ENCODE data around the gene TRIM9. TPM values are rescaled to one million over a fixed set of nuclear protein-coding genes. Genes with fewer than 3 reads are reported as not detected.

The TRIM9 gene
- total and polyA plus RNA-seq, 2 experiments from 2014 or later, result 2.3 to 4.1 TPM

DNA sequence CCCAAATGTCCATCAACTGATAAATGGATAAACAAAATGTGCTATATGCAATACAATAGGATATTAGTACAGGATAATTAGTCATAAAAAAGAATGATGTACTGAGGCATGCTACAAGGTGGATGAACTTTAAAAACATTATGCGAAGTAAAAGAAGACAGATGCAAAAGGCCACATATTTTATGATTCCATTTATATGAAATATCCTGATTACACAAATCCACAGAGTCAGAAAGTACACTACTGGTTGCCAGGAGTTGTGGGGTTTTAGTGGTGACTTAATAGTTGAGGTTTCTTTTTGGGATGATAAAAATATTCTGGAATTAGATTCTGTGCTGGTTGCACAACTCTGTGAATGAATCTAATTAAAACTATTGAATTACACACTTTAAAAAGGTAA lies 12.6 kb downstream of the TRIM9 start:
- Histone ChIP-seq H3K27me3 (no peaks in the 10 kb centered on the region), H3K27ac (no peak overlapping the region), H3K4me1 (ENCODE audit: low read depth) (no peaks in the 10 kb centered on the region), H3K4me3 (no peak overlapping the region), H3K36me3 (no peaks in the 10 kb centered on the region), H3K9me3 (ENCODE audit: low read depth) (no peaks in the 10 kb centered on the region)
- TF ChIP-seq, protein P1, sequence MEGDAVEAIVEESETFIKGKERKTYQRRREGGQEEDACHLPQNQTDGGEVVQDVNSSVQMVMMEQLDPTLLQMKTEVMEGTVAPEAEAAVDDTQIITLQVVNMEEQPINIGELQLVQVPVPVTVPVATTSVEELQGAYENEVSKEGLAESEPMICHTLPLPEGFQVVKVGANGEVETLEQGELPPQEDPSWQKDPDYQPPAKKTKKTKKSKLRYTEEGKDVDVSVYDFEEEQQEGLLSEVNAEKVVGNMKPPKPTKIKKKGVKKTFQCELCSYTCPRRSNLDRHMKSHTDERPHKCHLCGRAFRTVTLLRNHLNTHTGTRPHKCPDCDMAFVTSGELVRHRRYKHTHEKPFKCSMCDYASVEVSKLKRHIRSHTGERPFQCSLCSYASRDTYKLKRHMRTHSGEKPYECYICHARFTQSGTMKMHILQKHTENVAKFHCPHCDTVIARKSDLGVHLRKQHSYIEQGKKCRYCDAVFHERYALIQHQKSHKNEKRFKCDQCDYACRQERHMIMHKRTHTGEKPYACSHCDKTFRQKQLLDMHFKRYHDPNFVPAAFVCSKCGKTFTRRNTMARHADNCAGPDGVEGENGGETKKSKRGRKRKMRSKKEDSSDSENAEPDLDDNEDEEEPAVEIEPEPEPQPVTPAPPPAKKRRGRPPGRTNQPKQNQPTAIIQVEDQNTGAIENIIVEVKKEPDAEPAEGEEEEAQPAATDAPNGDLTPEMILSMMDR (IDR thresholded peaks at IDR 0.05; ENCODE audit: low read depth, low read length), result no peak
- DNase-seq (ENCODE audit: low read depth in 1 of 2, low spot score in 1 of 2), result peak in 1 of 2 donors; percentile 72

DNA sequence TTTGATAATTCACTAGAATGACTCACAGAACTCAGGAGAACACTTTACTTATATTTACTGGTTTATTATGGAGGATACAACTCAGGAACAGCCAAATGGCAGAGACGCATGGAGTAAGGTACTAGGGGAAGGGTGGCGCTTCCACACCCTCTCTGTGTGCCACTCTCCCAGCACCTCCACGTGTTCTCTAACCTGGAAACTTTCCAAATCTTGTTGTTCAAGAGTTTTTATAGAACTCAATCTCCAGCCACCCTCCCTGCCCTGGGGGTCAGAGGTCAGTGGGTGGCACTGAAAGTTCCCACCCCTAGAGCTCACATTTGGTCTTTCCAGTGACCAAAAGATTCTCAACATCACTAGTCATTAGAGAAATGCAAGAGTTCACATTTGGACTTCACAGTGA lies 13.2 kb downstream of the TRIM9 start:
- Histone ChIP-seq H3K4me1 (ENCODE audit: low read depth) (no peaks in the 10 kb centered on the region), H3K4me3 (no peak overlapping the region), H3K27ac (no peak overlapping the region), H3K27me3 (no peaks in the 10 kb centered on the region), H3K9me3 (ENCODE audit: low read depth) (no peaks in the 10 kb centered on the region), H3K36me3 (no peaks in the 10 kb centered on the region)
- TF ChIP-seq, protein P1 (IDR thresholded peaks at IDR 0.05; ENCODE audit: low read depth, low read length), result no peak
- no peak for DNase-seq (ENCODE audit: low read depth in 1 of 2, low spot score in 1 of 2)

DNA sequence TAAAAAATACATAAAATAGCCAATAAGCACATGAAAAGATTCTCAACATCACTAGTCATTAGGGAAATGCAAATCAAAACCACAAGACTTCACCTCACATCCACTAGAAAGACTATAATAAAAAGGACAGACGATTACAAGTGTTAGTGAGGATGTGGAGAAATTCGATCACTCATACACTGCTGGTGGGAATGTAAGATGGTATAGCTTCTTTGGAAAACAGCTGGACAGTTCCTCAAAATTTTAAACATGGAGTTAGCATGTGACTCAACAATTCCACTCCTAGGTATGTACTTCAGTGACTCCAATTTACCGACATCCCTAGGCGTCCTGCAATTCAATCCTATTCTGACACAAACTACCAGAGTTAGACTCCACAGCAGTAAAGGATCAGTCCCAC lies 13.7 kb downstream of the TRIM9 start:
- no peaks in the 10 kb centered on the region for H3K36me3 ChIP-seq
- H3K4me3 ChIP-seq, result no peak overlapping the region
- no peak for DNase-seq (ENCODE audit: low read depth in 1 of 2, low spot score in 1 of 2)
- no peaks in the 10 kb centered on the region for H3K9me3 ChIP-seq (ENCODE audit: low read depth)
- no peaks in the 10 kb centered on the region for H3K4me1 ChIP-seq (ENCODE audit: low read depth)
- H3K27me3 ChIP-seq, result no peaks in the 10 kb centered on the region
- TF ChIP-seq, protein P1 (IDR thresholded peaks at IDR 0.05; ENCODE audit: low read depth, low read length), result no peak
- no peak overlapping the region for H3K27ac ChIP-seq

DNA sequence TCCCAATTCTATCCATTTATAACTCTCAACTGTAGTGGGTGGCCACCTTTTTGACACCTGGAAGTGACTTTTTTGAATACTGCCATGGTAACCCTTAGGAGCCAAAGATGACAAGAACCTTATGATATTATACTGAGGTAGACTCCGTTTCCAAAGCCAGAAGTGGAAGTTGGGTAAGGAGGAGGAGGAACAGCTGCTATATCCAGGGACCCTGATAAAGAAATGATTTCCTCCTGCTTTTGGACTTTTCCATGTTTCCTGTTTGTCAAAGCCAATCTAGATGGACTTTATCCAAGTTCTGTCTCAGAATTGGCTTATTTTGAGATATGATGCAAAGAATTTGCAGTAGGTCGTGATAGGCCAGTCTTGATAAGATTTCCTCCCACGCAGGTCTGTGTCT lies 14.3 kb downstream of the TRIM9 start:
- Histone ChIP-seq H3K4me3 (no peak overlapping the region), H3K27ac (no peak overlapping the region), H3K9me3 (ENCODE audit: low read depth) (no peaks in the 10 kb centered on the region), H3K27me3 (no peaks in the 10 kb centered on the region), H3K36me3 (no peaks in the 10 kb centered on the region), H3K4me1 (ENCODE audit: low read depth) (no peaks in the 10 kb centered on the region)
- TF ChIP-seq, protein P1 (IDR thresholded peaks at IDR 0.05; ENCODE audit: low read depth, low read length), result no peak
- DNase-seq (ENCODE audit: low read depth in 1 of 2, low spot score in 1 of 2), result peak in 1 of 2 donors; percentile 38

DNA sequence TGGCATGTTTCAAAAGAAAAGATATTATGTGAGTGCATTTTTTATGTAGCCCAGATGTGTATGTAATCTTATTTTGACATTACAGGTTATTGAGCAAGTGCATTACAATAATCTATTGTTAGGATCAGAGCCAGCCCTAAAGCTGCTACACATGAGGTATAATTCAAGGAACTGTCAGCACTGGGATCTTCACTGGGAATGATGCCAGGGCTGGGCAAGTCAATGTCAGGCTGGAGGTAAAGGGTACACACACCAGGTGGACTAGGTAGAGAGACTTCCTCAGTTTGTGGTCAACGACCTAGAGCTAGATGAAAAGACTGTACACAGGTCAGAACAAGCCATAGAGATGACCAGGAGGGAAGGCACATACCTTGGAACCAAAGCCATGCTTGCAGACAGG lies 15.4 kb downstream of the TRIM9 start:
- no peaks in the 10 kb centered on the region for H3K27me3 ChIP-seq
- TF ChIP-seq, protein P1 (IDR thresholded peaks at IDR 0.05; ENCODE audit: low read depth, low read length), result no peak
- no peak for DNase-seq (ENCODE audit: low read depth in 1 of 2, low spot score in 1 of 2)
- H3K27ac ChIP-seq, result no peak overlapping the region
- H3K36me3 ChIP-seq, result no peaks in the 10 kb centered on the region
- no peaks in the 10 kb centered on the region for H3K9me3 ChIP-seq (ENCODE audit: low read depth)
- no peak overlapping the region for H3K4me3 ChIP-seq
- H3K4me1 ChIP-seq (ENCODE audit: low read depth), result no peaks in the 10 kb centered on the region

DNA sequence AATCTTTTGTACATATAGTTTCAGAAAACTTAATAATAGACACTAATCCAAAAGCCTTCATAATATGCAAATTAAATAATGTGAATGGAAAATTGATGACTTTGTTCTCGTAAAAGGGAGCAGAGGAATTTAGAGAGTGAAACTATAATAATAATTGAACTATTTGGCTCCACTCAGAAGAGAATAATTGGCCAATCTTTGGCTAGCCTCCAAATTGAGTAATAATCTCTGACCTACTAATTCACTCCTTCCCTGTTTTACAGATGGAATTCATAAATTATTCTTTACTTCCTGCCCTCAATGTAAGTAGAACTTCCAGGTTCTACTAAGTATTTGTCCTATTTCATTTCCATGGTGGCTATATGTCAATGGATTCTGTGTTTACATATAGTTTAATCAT lies 15.8 kb downstream of the TRIM9 start:
- H3K27me3 ChIP-seq, result no peaks in the 10 kb centered on the region
- H3K27ac ChIP-seq, result no peak overlapping the region
- DNase-seq (ENCODE audit: low read depth in 1 of 2, low spot score in 1 of 2), result peak in 1 of 2 donors; percentile 64
- TF ChIP-seq, protein P1 (IDR thresholded peaks at IDR 0.05; ENCODE audit: low read depth, low read length), result no peak
- no peak overlapping the region for H3K4me3 ChIP-seq
- no peaks in the 10 kb centered on the region for H3K36me3 ChIP-seq
- no peaks in the 10 kb centered on the region for H3K9me3 ChIP-seq (ENCODE audit: low read depth)
- H3K4me1 ChIP-seq (ENCODE audit: low read depth), result no peaks in the 10 kb centered on the region

Measured in cardiac muscle cell (in vitro differentiated cells and primary cell).